Endothelial cell of umbilical vein (primary cell): Measurements from ENCODE around the gene TARS2. TPM values are rescaled to one million over a fixed set of nuclear protein-coding genes. Genes with fewer than 3 reads are reported as not detected.
A peak's percentile ranks its signal among the peaks of the same experiment; 100 is the strongest.

ENCODE experiments used
- BruUV-seq: library from RNA; stranded (reverse); fragments of 400-500 nt; replicated peaks from 2 replicates; lab custom pipeline; 2021; lab: Mats Ljungman, UMichigan
- CTCF ChIA-PET: fragments of 300-600, 350-600 bp; sonication (Branson Sonifier 250); formaldehyde crosslinking; loops from one replicate; lab custom pipeline; 2021; ENCODE audit warnings: antibody characterized with exemption, inconsistent platforms; lab: Charles Lee
- POLR2A ChIA-PET: fragments of 300-600, 350-600 bp; sonication (Branson Sonifier 250); formaldehyde crosslinking; loops from one replicate; lab custom pipeline; 2021; ENCODE audit warnings: antibody characterized with exemption, inconsistent platforms; lab: Charles Lee
- DNase-seq: peaks from one replicate; pipeline ENCODE4 v3.0.0-alpha.2; 2011; ENCODE audit warnings: low read depth, low spot score
- FAIRE-seq: peaks from 2 replicates; lab custom pipeline; 2011; peaks lifted over from hg19 to GRCh38; lab: Jason Lieb, UNC
- H2AFZ ChIP-seq: 2 replicates; pipeline ENCODE4 v1.6.0; 2012; ENCODE audit warnings: low read depth, low read length, control low read depth, inconsistent platforms
- H3K27ac ChIP-seq: 2 replicates; pipeline ENCODE4 v1.5.1; 2011; ENCODE audit warnings: low read depth, mild to moderate bottlenecking, control low read depth, low read length, moderate library complexity; ENCODE audit not compliant: insufficient read depth
- H3K27me3 ChIP-seq, 2 experiments: 2 replicates each; pipeline versions ENCODE4 v1.6.0 to v1.6.1; 2011; ENCODE audit warnings: low read length in 2 of 2, mixed read lengths in 1 of 2; ENCODE audit not compliant: control insufficient read depth in 2 of 2, insufficient read depth in 2 of 2
- H3K36me3 ChIP-seq, 2 experiments: 2 replicates in 1 of 2; 3 replicates in 1 of 2; pipeline ENCODE4 v1.5.1; 2011; ENCODE audit warnings: low read length in 2 of 2, mild to moderate bottlenecking in 1 of 2, moderate library complexity in 1 of 2; ENCODE audit not compliant: control insufficient read depth in 2 of 2, insufficient read depth in 2 of 2; ENCODE audit errors: extremely low read depth in 1 of 2
- H3K4me1 ChIP-seq: 3 replicates; pipeline ENCODE4 v1.5.1; 2011; ENCODE audit warnings: mild to moderate bottlenecking, low read length; ENCODE audit not compliant: control insufficient read depth, insufficient read depth; ENCODE audit errors: extremely low read depth
- H3K4me2 ChIP-seq: 2 replicates; pipeline ENCODE4 v1.6.1; 2011; ENCODE audit warnings: low read length, control low read depth, mixed read lengths; ENCODE audit not compliant: insufficient read depth
- H3K4me3 ChIP-seq, 3 experiments: fragments of 200-600 bp in 1 of 3; sonication (generic), shearing (Covaris generic) in 1 of 3; replicated peaks in 1 of 3; 2 replicates each; pipeline ENCODE4 v1.5.1; 2011 to 2016; ENCODE audit warnings: control low read depth in 3 of 3, low read length in 3 of 3, mild to moderate bottlenecking in 2 of 3, inconsistent platforms in 1 of 3, low read depth in 1 of 3, moderate library complexity in 1 of 3; ENCODE audit not compliant: insufficient read depth in 1 of 3
- H3K79me2 ChIP-seq: 2 replicates; pipeline ENCODE4 v1.6.0; 2012; ENCODE audit warnings: low read length, inconsistent platforms; ENCODE audit not compliant: control insufficient read depth, insufficient read depth
- H3K9ac ChIP-seq: replicated peaks from 2 replicates; pipeline ENCODE3; 2011; ENCODE audit warnings: low read length, control low read depth; ENCODE audit not compliant: insufficient read depth; ENCODE audit errors: extremely low read depth
- H3K9me1 ChIP-seq: replicated peaks from 3 replicates; pipeline ENCODE4 v1.6.0; 2011; ENCODE audit warnings: mild to moderate bottlenecking, low read length; ENCODE audit not compliant: control insufficient read depth, insufficient read depth; ENCODE audit errors: extremely low read depth
- H3K9me3 ChIP-seq: replicated peaks from 2 replicates; pipeline ENCODE4 v1.5.1; 2012; ENCODE audit warnings: low read length, inconsistent platforms; ENCODE audit not compliant: control insufficient read depth, insufficient read depth
- H4K20me1 ChIP-seq: replicated peaks from 2 replicates; pipeline ENCODE3; 2011; ENCODE audit warnings: mild to moderate bottlenecking, low read length; ENCODE audit not compliant: control insufficient read depth, insufficient read depth; ENCODE audit errors: extremely low read depth
- EZH2 ChIP-seq: IDR thresholded peaks from 2 replicates; pipeline ENCODE4 v1.6.1; 2012; ENCODE audit warnings: borderline replicate concordance, low read depth, mild to moderate bottlenecking, moderate library complexity, low read length, inconsistent platforms; ENCODE audit not compliant: severe bottlenecking
- FOS ChIP-seq: IDR thresholded peaks from 2 replicates; pipeline ENCODE4 v1.6.1; 2011; ENCODE audit warnings: mild to moderate bottlenecking, low read length, moderate library complexity, borderline replicate concordance; ENCODE audit not compliant: insufficient read depth
- GATA2 ChIP-seq: IDR thresholded peaks from 2 replicates; pipeline ENCODE4 v1.7.0; 2011; ENCODE audit warnings: low read depth, mild to moderate bottlenecking, moderate library complexity, mixed read lengths, low read length; ENCODE audit not compliant: insufficient read length, insufficient read depth
- JUN ChIP-seq: IDR thresholded peaks from 2 replicates; pipeline ENCODE4 v1.6.1; 2011; ENCODE audit warnings: borderline replicate concordance, low read depth; ENCODE audit not compliant: insufficient read length, insufficient read depth
- MYC ChIP-seq: IDR thresholded peaks from one replicate; pipeline ENCODE4 v1.6.1; 2011; ENCODE audit warnings: mild to moderate bottlenecking, low read depth, low read length
- POLR2A ChIP-seq: IDR thresholded peaks from 2 replicates; pipeline ENCODE4 v1.6.1; 2012; ENCODE audit warnings: low read depth, mild to moderate bottlenecking, control low read depth, low read length
- POLR2AphosphoS5 ChIP-seq: IDR thresholded peaks from 2 replicates; pipeline ENCODE4 v1.6.1; 2012; ENCODE audit warnings: low read depth, mild to moderate bottlenecking, control low read depth, low read length, moderate library complexity; ENCODE audit not compliant: insufficient read depth
- dilution Hi-C: fragments of 300-500 bp; cut with MboI; formaldehyde crosslinking; loops from one replicate; pipeline ENCODE4 v1.15.0; 2019; ENCODE audit warnings: low sequenced_read_pairs; ENCODE audit not compliant: extremely low pct_ligation_motif_present
- intact Hi-C: fragments of 100-400 bp; cut with micrococcal nuclease; formaldehyde crosslinking; loops from one replicate; pipeline ENCODE4 v1.10.0; 2022
- polyA plus RNA-seq, 4 experiments: library from polyadenylated mRNA; depleted of rRNA in 3 of 4; stranded (reverse) in 3 of 4; unstranded in 1 of 4; fragments of >200 nt; gene quantifications; 2 replicates each; pipeline versions ENCODE4 v1.2.1 to v1.2.3, GENCODE V29; 2011 to 2012; ENCODE audit warnings: missing spikeins in 1 of 4
- total RNA-seq: library from RNA; stranded (reverse); gene quantifications from 2 replicates; pipeline ENCODE4 v1.2.3, GENCODE V29; 2021
- TF ChIP-seq, protein P1 (sequence below), 2 donors: IDR thresholded peaks; 1 replicate in 1 of 2; 2 replicates in 1 of 2; pipeline ENCODE4 v1.5.1; 2011; ENCODE audit warnings: low read length in 2 of 2, mild to moderate bottlenecking in 2 of 2, moderate library complexity in 2 of 2, control low read depth in 1 of 2, inconsistent platforms in 1 of 2, low read depth in 1 of 2; ENCODE audit not compliant: insufficient read depth in 1 of 2; ENCODE audit errors: extremely low read depth in 1 of 2
- TF ChIP-seq, protein P2 (sequence below): IDR thresholded peaks from 2 replicates; pipeline ENCODE4 v1.6.1; 2011; ENCODE audit not compliant: insufficient read depth, insufficient read length

The TARS2 gene
- total and polyA plus RNA-seq, 2 donors (not counting 3 experiments of a cell fraction or from before 2014, with no cell fraction given): 21.5 to 22.0 TPM

- POLR2A ChIA-PET: no interaction called here
Measured at GRCh38 chr1:150477733-150478132, 9.5 kb upstream of the TARS2 start.

GRCh38 chr1:150479370-150479769 is 7.8 kb upstream of the TARS2 start:
- H3K27me3 ChIP-seq: no peaks in the 10 kb centered on the region
- no peaks in the 10 kb centered on the region for H3K79me2 ChIP-seq
- BruUV-seq: no TSS peak
- no peaks in the 10 kb centered on the region for H3K9me1 ChIP-seq
- H3K4me1 ChIP-seq: peaks cover 8% of the 10 kb centered on the region
- H3K27ac ChIP-seq: no peak overlapping the region
- H3K9ac ChIP-seq: no peak overlapping the region
- no peak overlapping the region for H2AFZ ChIP-seq
- FAIRE-seq (no peak), DNase-seq (no peak)
- CTCF ChIA-PET: interaction anchor here (1.1 to 1.9 kb wide), 2 partner anchors 52 to 53 kb away, joined by 4 read pairs; no protein-coding TSS in a partner anchor
- no peaks in the 10 kb centered on the region for H3K9me3 ChIP-seq
- no peak overlapping the region for H3K4me3 ChIP-seq
- POLR2A ChIA-PET: no interaction called here
- TF ChIP-seq, protein P1, sequence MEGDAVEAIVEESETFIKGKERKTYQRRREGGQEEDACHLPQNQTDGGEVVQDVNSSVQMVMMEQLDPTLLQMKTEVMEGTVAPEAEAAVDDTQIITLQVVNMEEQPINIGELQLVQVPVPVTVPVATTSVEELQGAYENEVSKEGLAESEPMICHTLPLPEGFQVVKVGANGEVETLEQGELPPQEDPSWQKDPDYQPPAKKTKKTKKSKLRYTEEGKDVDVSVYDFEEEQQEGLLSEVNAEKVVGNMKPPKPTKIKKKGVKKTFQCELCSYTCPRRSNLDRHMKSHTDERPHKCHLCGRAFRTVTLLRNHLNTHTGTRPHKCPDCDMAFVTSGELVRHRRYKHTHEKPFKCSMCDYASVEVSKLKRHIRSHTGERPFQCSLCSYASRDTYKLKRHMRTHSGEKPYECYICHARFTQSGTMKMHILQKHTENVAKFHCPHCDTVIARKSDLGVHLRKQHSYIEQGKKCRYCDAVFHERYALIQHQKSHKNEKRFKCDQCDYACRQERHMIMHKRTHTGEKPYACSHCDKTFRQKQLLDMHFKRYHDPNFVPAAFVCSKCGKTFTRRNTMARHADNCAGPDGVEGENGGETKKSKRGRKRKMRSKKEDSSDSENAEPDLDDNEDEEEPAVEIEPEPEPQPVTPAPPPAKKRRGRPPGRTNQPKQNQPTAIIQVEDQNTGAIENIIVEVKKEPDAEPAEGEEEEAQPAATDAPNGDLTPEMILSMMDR (IDR thresholded peaks at IDR 0.05; ENCODE audit: extremely low read depth in 1 of 2, insufficient read depth in 1 of 2, low read depth in 1 of 2, low read length in 2 of 2): no peak
- TF ChIP-seq, protein P2, sequence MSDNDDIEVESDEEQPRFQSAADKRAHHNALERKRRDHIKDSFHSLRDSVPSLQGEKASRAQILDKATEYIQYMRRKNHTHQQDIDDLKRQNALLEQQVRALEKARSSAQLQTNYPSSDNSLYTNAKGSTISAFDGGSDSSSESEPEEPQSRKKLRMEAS: no peak
- TF ChIP-seq EZH2: no peak
- no peak for TF ChIP-seq JUN
- TF ChIP-seq POLR2A: no peak
- TF ChIP-seq FOS: no peak
- no peak for TF ChIP-seq GATA2
- TF ChIP-seq MYC: no peak
- TF ChIP-seq POLR2AphosphoS5: no peak
- H3K4me2 ChIP-seq: no peak overlapping the region
- dilution Hi-C loops (no loop called here), intact Hi-C loops (no loop called here)
- no peaks in the 10 kb centered on the region for H4K20me1 ChIP-seq
- no peaks in the 10 kb centered on the region for H3K36me3 ChIP-seq

More at GRCh38 chr1:150477733-150478132, 9.5 kb upstream of the TARS2 start:
- FAIRE-seq (no peak), DNase-seq (peak; percentile 36)
- Histone ChIP-seq H3K27me3 (no peaks in the 10 kb centered on the region), H3K79me2 (no peaks in the 10 kb centered on the region), H3K4me1 (peaks cover 8% of the 10 kb centered on the region), H3K4me2 (no peak overlapping the region), H3K9ac (no peak overlapping the region), H2AFZ (no peak overlapping the region), H4K20me1 (no peaks in the 10 kb centered on the region), H3K9me3 (no peaks in the 10 kb centered on the region), H3K9me1 (no peaks in the 10 kb centered on the region), H3K4me3 (no peak overlapping the region), H3K27ac (no peak overlapping the region), H3K36me3 (no peaks in the 10 kb centered on the region)
- CTCF ChIA-PET: interaction anchor here (0.6 kb wide), 1 partner anchor 83 kb away, joined by 4 read pairs; no protein-coding TSS in a partner anchor
- intact Hi-C loops (no loop called here), dilution Hi-C loops (no loop called here)
- BruUV-seq: no TSS peak
- TF ChIP-seq GATA2: no peak
